SK-N-SH (cell line): ENCODE data around the gene ZBTB17. TPM values are rescaled to one million over a fixed set of nuclear protein-coding genes. Genes with fewer than 3 reads are reported as not detected.

Experiments
- CTCF ChIA-PET: fragments of 300-600, 350-600 bp; formaldehyde crosslinking; extraction: SDS; loops from one replicate; lab custom pipeline; 2021; lab: Yijun Ruan, JAX
- POLR2A ChIA-PET: fragments of 350-600 bp; sonication (Branson Sonifier 250); formaldehyde crosslinking; extraction: SDS; loops from one replicate; lab custom pipeline; 2020; ENCODE audit warnings: antibody characterized with exemption, inconsistent platforms; lab: Yijun Ruan, JAX
- DNase-seq: peaks from one replicate; pipeline ENCODE4 v3.0.0; 2012
- H2AFZ ChIP-seq: fragments of 200-600 bp; sonication (generic); 2 replicates; pipeline ENCODE4 v1.8.1; 2016; ENCODE audit warnings: antibody characterized with exemption, mild to moderate bottlenecking, low read depth
- H3F3A ChIP-seq: fragments of 200-600 bp; sonication (generic); replicated peaks from 2 replicates; pipeline ENCODE3; 2016; ENCODE audit warnings: antibody characterized with exemption, mild to moderate bottlenecking; ENCODE audit not compliant: insufficient read depth
- H3K27ac ChIP-seq, 2 experiments: fragments of 200-500 bp in 1 of 2; fragments of 200-600 bp in 1 of 2; sonication (Bioruptor generic) in 1 of 2; sonication (generic), shearing (Covaris generic) in 1 of 2; 2 replicates each; pipeline versions ENCODE4 v1.5.1 to v1.6.1; 2014 to 2016; ENCODE audit warnings: low read depth in 2 of 2, inconsistent platforms in 1 of 2, low read length in 1 of 2, mild to moderate bottlenecking in 1 of 2, mixed read lengths in 1 of 2
- H3K27me3 ChIP-seq: fragments of 200-600 bp; sonication (generic), shearing (Covaris generic); 2 replicates; pipeline ENCODE4 v1.6.1; 2016; ENCODE audit warnings: mixed run types; ENCODE audit not compliant: insufficient read depth
- H3K36me3 ChIP-seq, 2 experiments: fragments of 200-500 bp in 1 of 2; fragments of 200-600 bp in 1 of 2; sonication (Bioruptor generic) in 1 of 2; sonication (generic) in 1 of 2; replicated peaks in 1 of 2; 2 replicates each; pipeline versions ENCODE3 to v1.5.1; 2014 to 2016; ENCODE audit warnings: low read length in 1 of 2, mild to moderate bottlenecking in 1 of 2; ENCODE audit not compliant: insufficient read depth in 2 of 2, control insufficient read depth in 1 of 2
- H3K4me1 ChIP-seq, 2 experiments: fragments of 200-500 bp in 1 of 2; fragments of 200-600 bp in 1 of 2; sonication (Bioruptor generic) in 1 of 2; sonication (generic), shearing (Covaris generic) in 1 of 2; 2 replicates each; pipeline versions ENCODE4 v1.5.1 to v1.6.1; 2014 to 2016; ENCODE audit warnings: low read depth in 1 of 2, low read length in 1 of 2, mixed run types in 1 of 2; ENCODE audit not compliant: insufficient read depth in 2 of 2, control insufficient read depth in 1 of 2
- H3K4me2 ChIP-seq: fragments of 200-600 bp; sonication (generic), shearing (Covaris generic); 2 replicates; pipeline ENCODE4 v1.6.1; 2017; ENCODE audit warnings: mixed run types
- H3K4me3 ChIP-seq, 2 experiments: fragments of 200-500 bp in 1 of 2; fragments of 200-600 bp in 1 of 2; sonication (Bioruptor generic) in 1 of 2; sonication (generic), shearing (Covaris generic) in 1 of 2; 2 replicates each; pipeline versions ENCODE4 v1.5.1 to v1.8.1; 2014 to 2016; ENCODE audit warnings: low read depth in 2 of 2, inconsistent platforms in 1 of 2, low read length in 1 of 2, mild to moderate bottlenecking in 1 of 2, mixed read lengths in 1 of 2, moderate library complexity in 1 of 2
- H3K79me2 ChIP-seq: fragments of 200-600 bp; sonication (generic); 2 replicates; pipeline ENCODE4 v1.8.1; 2017; ENCODE audit warnings: mild to moderate bottlenecking; ENCODE audit not compliant: insufficient read depth
- H3K9ac ChIP-seq: fragments of 200-600 bp; sonication (generic); 2 replicates; pipeline ENCODE4 v1.6.1; 2017; ENCODE audit warnings: mixed run types
- H3K9me2 ChIP-seq: fragments of 200-600 bp; sonication (generic); 2 replicates; pipeline ENCODE4 v1.6.1; 2017; ENCODE audit warnings: mixed run types
- H3K9me3 ChIP-seq: fragments of 200-600 bp; sonication (generic); 2 replicates; pipeline ENCODE4 v1.6.1; 2017; ENCODE audit warnings: mixed run types, mild to moderate bottlenecking, moderate library complexity
- H4K20me1 ChIP-seq: fragments of 200-600 bp; sonication (generic); 2 replicates; pipeline ENCODE4 v1.6.1; 2017; ENCODE audit warnings: mild to moderate bottlenecking, mixed run types; ENCODE audit not compliant: insufficient read depth
- ELF1 ChIP-seq: IDR thresholded peaks from 2 replicates; pipeline ENCODE4 v1.4.0; 2012
- FOSL2 ChIP-seq: IDR thresholded peaks from 2 replicates; pipeline ENCODE4 v1.4.0; 2012; ENCODE audit warnings: low read depth, mild to moderate bottlenecking, moderate library complexity, borderline replicate concordance
- GABPA ChIP-seq: IDR thresholded peaks from 2 replicates; pipeline ENCODE4 v1.4.0; 2012; ENCODE audit warnings: low read depth, mild to moderate bottlenecking
- GATA2 ChIP-seq: sonication (generic); formaldehyde crosslinking; IDR thresholded peaks from 2 replicates; pipeline ENCODE4 v1.5.0; 2020; ENCODE audit warnings: mild to moderate bottlenecking, missing genetic modification reagents
- JUND ChIP-seq: IDR thresholded peaks from 2 replicates; pipeline ENCODE4 v1.4.0; 2012
- TAF1 ChIP-seq: IDR thresholded peaks from 2 replicates; pipeline ENCODE4 v1.6.1; 2012; ENCODE audit warnings: low read depth, mild to moderate bottlenecking, low read length, moderate library complexity, borderline replicate concordance
- TCF12 ChIP-seq: IDR thresholded peaks from 2 replicates; pipeline ENCODE4 v1.4.0; 2012
- WGBS: methylation state at CpG from one replicate; pipeline ENCODE4 v1.1.6; 2017; ENCODE audit warnings: low lambda C conversion rate; 5-methylcytosine and 5-hydroxymethylcytosine counted together
- polyA plus RNA-seq, 3 experiments: library from polyadenylated mRNA; depleted of rRNA; stranded (reverse); fragments of >200 nt; gene quantifications; 2 replicates each; pipeline ENCODE4 v1.2.3, GENCODE V29; 2012
- TF ChIP-seq, protein P1 (sequence below): fragments of 200-600 bp; sonication (generic); IDR thresholded peaks from 2 replicates; pipeline ENCODE4 v1.6.1; 2017; ENCODE audit warnings: antibody characterized with exemption, mild to moderate bottlenecking, moderate library complexity

Gene ZBTB17
- polyA plus RNA-seq, 1 of the 3 experiments (the other 2 are of a cell fraction), result 56.4 TPM

DNA sequence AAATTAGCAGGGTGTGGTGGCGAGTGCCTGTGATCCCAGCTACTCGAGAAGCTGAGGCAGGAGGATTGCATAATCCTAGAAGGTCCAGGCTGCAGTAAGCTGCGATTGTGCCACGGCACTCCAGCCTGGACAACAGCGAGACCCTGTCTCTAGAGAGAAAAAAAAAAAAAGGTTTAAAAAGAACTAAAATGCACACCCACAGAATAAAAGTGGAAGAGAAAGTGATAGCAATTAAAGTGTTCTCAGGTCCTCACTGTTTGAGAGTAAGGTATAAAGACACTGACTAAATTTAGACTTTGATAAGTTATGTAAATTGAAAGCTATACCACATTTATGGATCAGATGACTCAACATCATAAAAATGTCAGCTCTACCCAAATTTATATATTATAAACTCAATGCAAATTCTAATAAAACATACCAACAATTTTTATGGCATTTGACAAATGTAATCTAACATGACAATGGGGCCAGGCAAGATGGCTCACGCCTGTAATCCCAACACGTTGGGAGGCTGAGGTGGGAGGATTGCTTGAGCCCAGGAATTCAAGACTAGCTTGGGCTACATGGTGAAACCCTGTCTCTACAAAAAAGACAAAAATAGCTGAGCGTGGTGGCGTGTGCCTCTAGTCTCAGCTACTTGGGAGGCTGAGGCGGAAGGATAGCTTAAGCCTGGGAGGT lies 11.8 kb downstream of the ZBTB17 start:
- CTCF ChIA-PET, result interaction anchor here (0.6 to 0.9 kb wide), 2 partner anchors 78 to 149 kb away, joined by 3 to 4 read pairs; no protein-coding TSS in a partner anchor
- POLR2A ChIA-PET, result no interaction called here

DNA sequence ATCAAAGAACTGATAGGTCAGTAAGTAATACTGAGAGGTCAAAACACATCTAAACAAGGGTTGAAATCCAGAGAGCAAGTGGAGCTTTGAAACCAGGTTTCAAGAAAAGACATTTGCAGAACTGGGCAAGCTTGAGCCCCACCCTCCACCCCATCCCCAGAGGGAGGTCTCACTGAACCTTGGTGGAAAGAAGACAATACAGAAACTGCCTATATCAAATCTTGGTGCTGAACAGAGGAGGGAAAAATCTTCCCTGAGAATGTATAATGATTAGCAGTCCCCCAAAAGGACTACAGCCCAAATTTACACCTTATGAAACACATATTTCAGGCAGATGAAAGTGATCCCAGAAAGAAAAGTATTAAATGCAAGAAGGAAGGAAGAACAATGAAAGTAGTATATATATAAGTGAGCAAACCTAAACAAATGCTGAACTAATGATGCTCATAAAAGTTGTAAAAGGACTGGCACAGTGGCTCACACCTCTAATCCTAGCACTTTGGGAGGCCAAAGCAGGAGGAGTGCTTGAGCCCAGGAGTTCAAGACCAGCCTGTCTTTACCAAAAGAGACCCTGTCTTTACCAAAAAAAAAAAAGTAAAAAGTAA lies 12.4 kb downstream of the ZBTB17 start:
- Histone ChIP-seq H3F3A (peaks cover 36% of the 10 kb centered on the region), H3K9me2 (no peaks in the 10 kb centered on the region), H2AFZ (no peak overlapping the region), H3K79me2 (peaks cover 98% of the 10 kb centered on the region), H3K9ac (no peak overlapping the region), H3K9me3 (no peaks in the 10 kb centered on the region), H3K4me1 (peaks cover 13 to 40% of the 10 kb centered on the region in 2 experiments), H3K36me3 (peaks cover 8 to 9% of the 10 kb centered on the region in 2 experiments), H4K20me1 (peaks cover 22% of the 10 kb centered on the region; the same call in 1 of the 2 replicates), H3K27ac (peak overlapping the region in 1 of 2 experiments; percentile 14; a peak in 2 of 4 replicates), H3K4me3 (no peak overlapping the region), H3K27me3 (no peaks in the 10 kb centered on the region), H3K4me2 (0 out of 2 replicates have a peak overlapping the region, but pooled peaks have one; percentile 5)
- ChIA-PET CTCF (interaction anchor here (1.0 kb wide), 1 partner anchor 22 kb away, joined by 3 read pairs; no protein-coding TSS in a partner anchor), POLR2A (no interaction called here)
- no peak for DNase-seq
- TF ChIP-seq TAF1 (no peak), TCF12 (no peak), ELF1 (no peak), FOSL2 (no peak), GATA2 (no peak)
- TF ChIP-seq, protein P1, sequence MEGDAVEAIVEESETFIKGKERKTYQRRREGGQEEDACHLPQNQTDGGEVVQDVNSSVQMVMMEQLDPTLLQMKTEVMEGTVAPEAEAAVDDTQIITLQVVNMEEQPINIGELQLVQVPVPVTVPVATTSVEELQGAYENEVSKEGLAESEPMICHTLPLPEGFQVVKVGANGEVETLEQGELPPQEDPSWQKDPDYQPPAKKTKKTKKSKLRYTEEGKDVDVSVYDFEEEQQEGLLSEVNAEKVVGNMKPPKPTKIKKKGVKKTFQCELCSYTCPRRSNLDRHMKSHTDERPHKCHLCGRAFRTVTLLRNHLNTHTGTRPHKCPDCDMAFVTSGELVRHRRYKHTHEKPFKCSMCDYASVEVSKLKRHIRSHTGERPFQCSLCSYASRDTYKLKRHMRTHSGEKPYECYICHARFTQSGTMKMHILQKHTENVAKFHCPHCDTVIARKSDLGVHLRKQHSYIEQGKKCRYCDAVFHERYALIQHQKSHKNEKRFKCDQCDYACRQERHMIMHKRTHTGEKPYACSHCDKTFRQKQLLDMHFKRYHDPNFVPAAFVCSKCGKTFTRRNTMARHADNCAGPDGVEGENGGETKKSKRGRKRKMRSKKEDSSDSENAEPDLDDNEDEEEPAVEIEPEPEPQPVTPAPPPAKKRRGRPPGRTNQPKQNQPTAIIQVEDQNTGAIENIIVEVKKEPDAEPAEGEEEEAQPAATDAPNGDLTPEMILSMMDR, result no peak

More for the DNA sequence above, 11.8 kb downstream of the ZBTB17 start:
- TF ChIP-seq GABPA (no peak), ELF1 (no peak), JUND (no peak)
- Histone ChIP-seq H3F3A (peaks cover 34% of the 10 kb centered on the region), H3K9me3 (no peaks in the 10 kb centered on the region), H3K9ac (no peak overlapping the region), H4K20me1 (peaks cover 22% of the 10 kb centered on the region; the same call in 1 of the 2 replicates), H3K4me1 (peaks cover 9 to 34% of the 10 kb centered on the region in 2 experiments), H3K4me2 (0 out of 2 replicates have a peak overlapping the region, but pooled peaks have one; percentile 5), H3K9me2 (no peaks in the 10 kb centered on the region), H3K36me3 (peaks cover 15 to 16% of the 10 kb centered on the region in 2 experiments), H3K27ac (peak overlapping the region in 1 of 2 experiments; percentile 70; a peak in 1 of 4 replicates), H2AFZ (no peak overlapping the region), H3K79me2 (peaks cover 98% of the 10 kb centered on the region), H3K4me3 (no peak overlapping the region), H3K27me3 (no peaks in the 10 kb centered on the region)
- no peak for DNase-seq
- WGBS, result 92% methylated on average over 10 of the region's 10 CpGs
